ENCODE data around the gene TRAIP. TPM values are rescaled to one million over a fixed set of nuclear protein-coding genes. Genes with fewer than 3 reads are reported as not detected.
"Not testable (repeated sequence)": the region's sequence is repeated elsewhere in the genome, so short reads cannot be mapped to it uniquely, and the experiment has no call there.

The TRAIP gene
- total RNA-seq, result 10 to 100 TPM; 24.0 to 24.4 TPM

GRCh38 chr3:49856181-49857005, at the start of gene TRAIP:
TSS of gene TRAIP (minus strand) at chr3:49856564. CDS start at chr3:49856453, 111 bp downstream.
- POLR2A ChIA-PET, result interaction anchor here (0.9 to 2.1 kb wide), 5 partner anchors 11 to 127 kb away, joined by 3 to 9 read pairs (median 3); partner anchors contain the start of genes INKA1 and RBM6
- Mint-ChIP-seq H3K36me3 (peaks cover 3% of the 10 kb centered on the region), H3K4me3 (peak within 1 kb of the TSS; percentile 95), H3K9me3 (no peaks in the 10 kb centered on the region), H3K27me3 (no peaks in the 10 kb centered on the region), H3K27ac (peak within 1 kb of the TSS; percentile 91), H3K4me1 (peaks cover 14% of the 10 kb centered on the region)
- ATAC-seq (ENCODE audit: low read depth) (peak; percentile 96), DNase-seq (peak; percentile 96)

DNA sequence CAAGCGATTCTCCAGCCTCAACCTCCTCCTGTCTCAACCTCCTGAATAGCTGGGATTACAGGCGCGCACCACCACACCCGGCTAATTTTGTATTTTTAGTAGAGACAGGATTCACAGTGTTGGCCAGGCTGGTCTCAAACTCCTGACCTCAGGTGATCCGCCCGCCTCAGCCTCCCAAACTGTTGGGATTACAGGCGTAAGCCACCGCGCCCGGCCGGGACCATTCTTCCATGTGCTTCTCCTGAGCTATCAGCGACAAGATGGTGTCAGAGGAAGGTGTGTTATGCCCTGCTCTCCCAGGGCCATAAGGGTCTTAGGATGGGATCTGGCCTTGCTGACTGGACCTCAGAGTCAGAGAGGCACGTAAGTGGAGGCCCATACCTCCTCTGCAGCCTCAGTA, 48.1 kb upstream of the TRAIP start:
- not testable (repeated sequence) for H3K9me3 Mint-ChIP-seq; H3K27me3 Mint-ChIP-seq; H3K36me3 Mint-ChIP-seq; ATAC-seq (ENCODE audit: low read depth); DNase-seq
- peak overlapping the region; percentile 96 for H3K4me3 Mint-ChIP-seq
- peak overlapping the region; percentile 95 for H3K27ac Mint-ChIP-seq
- POLR2A ChIA-PET, result interaction anchor here (0.6 to 1.8 kb wide), 5 partner anchors 25 to 185 kb away, joined by 3 to 7 read pairs (median 6); partner anchors contain the start of genes AMIGO3, INKA1, MON1A and RBM6
- peaks cover 24% of the 10 kb centered on the region for H3K4me1 Mint-ChIP-seq

GRCh38 chr3:49903451-49904424, 47.4 kb upstream of the TRAIP start, which contains the start of gene MST1R:
TSS of gene MST1R (minus strand) at chr3:49903873. CDS start at chr3:49903609, 264 bp downstream.
- DNase-seq, result peak; percentile 96
- Mint-ChIP-seq H3K27me3 (no peaks in the 10 kb centered on the region), H3K9me3 (no peaks in the 10 kb centered on the region), H3K4me1 (peaks cover 24% of the 10 kb centered on the region), H3K36me3 (peaks cover 2% of the 10 kb centered on the region), H3K4me3 (peak within 1 kb of the TSS; percentile 96), H3K27ac (peak within 1 kb of the TSS; percentile 95)
- ATAC-seq (ENCODE audit: low read depth), result peak; percentile 97
- POLR2A ChIA-PET, result interaction anchor here (0.6 to 1.8 kb wide), 5 partner anchors 26 to 185 kb away, joined by 3 to 7 read pairs (median 6); partner anchors contain the start of genes AMIGO3, INKA1, MON1A and RBM6

- peaks cover 24% of the 10 kb centered on the region for H3K4me1 Mint-ChIP-seq
- no peaks in the 10 kb centered on the region for H3K27me3 Mint-ChIP-seq
- H3K36me3 Mint-ChIP-seq, result peaks cover 2% of the 10 kb centered on the region
- ATAC-seq (ENCODE audit: low read depth) (no peak), DNase-seq (no peak)
- H3K9me3 Mint-ChIP-seq, result no peaks in the 10 kb centered on the region
- peak overlapping the region; percentile 96 for H3K4me3 Mint-ChIP-seq
- no peak overlapping the region for H3K27ac Mint-ChIP-seq
- POLR2A ChIA-PET, result interaction anchor here (0.6 to 1.1 kb wide), 3 partner anchors 27 to 1203 kb away, joined by 3 to 4 read pairs (median 4); partner anchors contain the start of gene MON1A
These were observed 46.4 kb upstream of the TRAIP start for GRCh38 chr3:49902511-49903345.

DNA sequence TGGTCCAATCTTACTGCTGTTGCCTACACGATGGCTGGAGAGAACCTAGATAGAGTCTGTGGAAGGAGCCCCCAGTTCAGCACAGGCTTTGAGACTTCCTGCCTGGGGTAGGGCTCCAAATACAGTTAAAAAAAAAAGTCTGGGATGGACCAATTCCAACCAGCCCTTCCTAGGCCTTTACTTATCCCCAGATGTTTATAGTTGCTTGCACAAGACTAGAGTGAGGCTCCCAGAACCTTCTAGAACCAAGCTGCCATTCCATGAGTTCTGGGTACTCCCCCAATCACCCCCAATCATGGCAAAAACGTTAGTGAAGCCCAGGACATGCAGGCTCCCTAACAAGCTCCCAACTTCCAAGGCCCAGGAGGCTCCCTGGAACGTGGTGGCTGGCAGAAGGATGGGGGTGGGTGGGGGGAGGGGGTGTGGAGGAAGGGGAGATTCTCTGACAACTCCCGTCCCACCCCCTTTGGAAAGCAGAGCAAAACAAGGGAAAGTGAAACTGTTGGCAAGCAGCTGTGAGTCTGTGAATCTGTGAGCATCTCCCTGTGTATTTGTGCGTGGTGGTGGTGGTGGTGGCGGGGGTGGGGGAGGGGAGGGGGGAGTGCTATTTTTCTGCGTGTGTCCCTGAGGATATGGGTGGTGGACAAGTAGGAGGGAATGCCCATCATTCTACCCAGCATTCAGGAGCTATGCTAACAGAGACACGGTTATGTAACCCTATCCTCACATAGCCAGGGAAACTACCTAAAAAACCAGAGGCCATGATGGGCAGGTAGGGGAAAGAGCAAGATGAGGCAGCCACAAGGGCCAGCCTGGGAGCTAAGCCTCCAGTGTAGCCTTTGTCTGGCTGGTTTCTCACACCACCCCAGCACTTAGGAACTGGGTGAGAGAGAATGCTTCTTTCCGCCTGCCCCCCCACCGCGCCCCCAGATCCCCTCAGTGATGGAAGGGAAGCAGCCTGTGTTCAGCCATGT, 45.3 kb upstream of the TRAIP start:
- no peak overlapping the region for H3K27ac Mint-ChIP-seq
- peaks cover 2% of the 10 kb centered on the region for H3K36me3 Mint-ChIP-seq

GRCh38 chr3:49900491-49901153, 44.3 kb upstream of the TRAIP start:
- H3K4me1 Mint-ChIP-seq, result peaks cover 12% of the 10 kb centered on the region
- POLR2A ChIA-PET, result interaction anchor here (1.3 kb wide), 1 partner anchor 11 kb away, joined by 3 read pairs; no protein-coding TSS in a partner anchor
- H3K9me3 Mint-ChIP-seq, result no peaks in the 10 kb centered on the region
- H3K4me3 Mint-ChIP-seq, result no peak overlapping the region
- ATAC-seq (ENCODE audit: low read depth), result no peak
- H3K27me3 Mint-ChIP-seq, result no peaks in the 10 kb centered on the region
- peaks cover 2% of the 10 kb centered on the region for H3K36me3 Mint-ChIP-seq
- no peak for DNase-seq
- H3K27ac Mint-ChIP-seq, result no peak overlapping the region

More for the DNA sequence above, 45.3 kb upstream of the TRAIP start:
- no peak overlapping the region for H3K4me3 Mint-ChIP-seq
- DNase-seq, result no peak
- peaks cover 20% of the 10 kb centered on the region for H3K4me1 Mint-ChIP-seq
- H3K27me3 Mint-ChIP-seq, result no peaks in the 10 kb centered on the region
- no peaks in the 10 kb centered on the region for H3K9me3 Mint-ChIP-seq
- POLR2A ChIA-PET, result interaction anchor here (0.6 to 1.3 kb wide), 3 partner anchors 12 to 1202 kb away, joined by 3 to 4 read pairs (median 3); partner anchors contain the start of gene MON1A
- ATAC-seq (ENCODE audit: low read depth), result no peak

- no peaks in the 10 kb centered on the region for H3K9me3 Mint-ChIP-seq
- H3K4me1 Mint-ChIP-seq, result peaks cover 7% of the 10 kb centered on the region
- ATAC-seq (ENCODE audit: low read depth), result no peak
- H3K27me3 Mint-ChIP-seq, result no peaks in the 10 kb centered on the region
- peaks cover 2% of the 10 kb centered on the region for H3K36me3 Mint-ChIP-seq
- no peak for DNase-seq
- no peak overlapping the region for H3K4me3 Mint-ChIP-seq
- POLR2A ChIA-PET, result interaction anchor here (0.7 kb wide), 1 partner anchor 61 kb away, joined by 3 read pairs; no protein-coding TSS in a partner anchor
- H3K27ac Mint-ChIP-seq, result no peak overlapping the region
These were observed 43.5 kb upstream of the TRAIP start for GRCh38 chr3:49899815-49900214.

DNA sequence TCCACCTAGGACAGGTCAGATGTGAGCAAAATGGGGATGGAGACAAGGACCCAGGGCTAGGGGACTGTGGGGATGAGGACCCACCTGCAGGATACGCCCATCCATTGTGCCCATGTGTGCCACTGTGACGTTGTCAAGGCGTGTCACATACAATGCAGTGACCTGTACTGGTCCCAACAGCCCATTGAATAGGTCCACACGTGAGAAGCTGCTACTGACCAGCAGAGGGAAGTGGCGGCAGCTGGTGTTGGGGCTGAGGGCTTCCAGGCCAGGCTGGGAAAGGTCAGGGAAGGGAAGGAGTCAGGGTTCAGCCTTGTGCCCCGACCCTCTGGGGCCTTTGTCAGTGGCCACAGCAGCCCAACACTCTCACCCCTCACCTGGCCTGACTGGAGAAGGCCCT, 42.6 kb upstream of the TRAIP start:
- POLR2A ChIA-PET, result no interaction called here
- H3K9me3 Mint-ChIP-seq, result no peaks in the 10 kb centered on the region
- H3K4me1 Mint-ChIP-seq, result peaks cover 6% of the 10 kb centered on the region
- H3K27me3 Mint-ChIP-seq, result no peaks in the 10 kb centered on the region
- no peak for DNase-seq
- peaks cover 1% of the 10 kb centered on the region for H3K36me3 Mint-ChIP-seq
- ATAC-seq (ENCODE audit: low read depth), result no peak
- H3K4me3 Mint-ChIP-seq, result no peak overlapping the region
- H3K27ac Mint-ChIP-seq, result no peak overlapping the region

DNA sequence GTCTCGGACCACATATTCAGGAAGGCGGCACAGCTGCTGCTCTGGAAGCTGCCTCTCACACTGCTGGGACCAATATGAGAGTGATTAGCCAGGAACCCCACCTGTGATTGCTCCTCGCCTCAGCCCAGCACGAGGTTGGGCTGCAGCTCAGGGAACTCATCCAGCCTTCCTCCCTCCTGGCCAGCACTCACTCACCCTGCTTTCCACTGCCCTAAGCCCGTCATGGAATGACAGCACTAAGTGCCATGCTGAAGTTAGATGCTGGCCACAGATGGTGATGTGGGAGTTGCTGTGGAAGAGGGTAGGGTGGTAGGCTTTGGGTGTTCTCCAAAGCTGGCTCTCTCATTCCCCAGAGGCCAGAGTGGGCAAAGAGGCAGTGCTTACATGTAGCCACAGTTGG, 40.0 kb upstream of the TRAIP start:
- peak overlapping the region; percentile 8 for H3K27ac Mint-ChIP-seq
- H3K4me1 Mint-ChIP-seq, result peaks cover 3% of the 10 kb centered on the region
- H3K27me3 Mint-ChIP-seq, result no peaks in the 10 kb centered on the region
- ATAC-seq (ENCODE audit: low read depth) (no peak), DNase-seq (no peak)
- no peaks in the 10 kb centered on the region for H3K36me3 Mint-ChIP-seq
- no peaks in the 10 kb centered on the region for H3K9me3 Mint-ChIP-seq
- POLR2A ChIA-PET, result no interaction called here
- H3K4me3 Mint-ChIP-seq, result no peak overlapping the region

GRCh38 chr3:49895791-49896190, 39.4 kb upstream of the TRAIP start:
- POLR2A ChIA-PET, result no interaction called here
- no peak overlapping the region for H3K4me3 Mint-ChIP-seq
- no peak overlapping the region for H3K27ac Mint-ChIP-seq
- no peak for DNase-seq
- ATAC-seq (ENCODE audit: low read depth), result no peak
- no peaks in the 10 kb centered on the region for H3K4me1 Mint-ChIP-seq
- no peaks in the 10 kb centered on the region for H3K27me3 Mint-ChIP-seq
- H3K9me3 Mint-ChIP-seq, result no peaks in the 10 kb centered on the region
- H3K36me3 Mint-ChIP-seq, result no peaks in the 10 kb centered on the region

DNA sequence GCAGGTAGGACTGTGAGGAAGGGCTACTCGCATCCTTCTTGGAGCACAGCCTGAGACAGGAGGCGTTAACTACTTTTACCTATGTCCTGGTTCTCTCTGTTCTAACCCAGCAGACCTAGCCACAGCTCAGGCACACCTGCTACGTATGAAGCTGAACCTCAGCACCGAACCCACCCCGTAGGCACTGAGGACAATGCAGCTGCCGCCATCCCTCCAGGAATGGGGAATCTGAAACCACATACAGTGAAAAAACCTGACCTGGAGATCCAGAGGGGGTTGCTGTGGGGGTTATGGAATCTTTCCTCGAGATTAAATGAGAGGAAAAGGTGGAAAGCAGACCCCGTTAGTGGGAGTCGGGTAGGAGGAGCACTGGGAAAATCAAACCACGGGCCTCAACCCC, 32.9 kb upstream of the TRAIP start:
- H3K36me3 Mint-ChIP-seq, result no peaks in the 10 kb centered on the region
- POLR2A ChIA-PET, result interaction anchor here (0.9 kb wide), 1 partner anchor 12 kb away, joined by 3 read pairs; no protein-coding TSS in a partner anchor

More for the DNA sequence above, 32.9 kb upstream of the TRAIP start:
- DNase-seq (no peak), ATAC-seq (ENCODE audit: low read depth) (no peak)
- Mint-ChIP-seq H3K27ac (no peak overlapping the region), H3K9me3 (no peaks in the 10 kb centered on the region), H3K4me3 (no peak overlapping the region), H3K27me3 (no peaks in the 10 kb centered on the region), H3K4me1 (peaks cover 3% of the 10 kb centered on the region)
